Measurements from ENCODE around the gene LZTS2.
"Not testable (repeated sequence)": the region's sequence is repeated elsewhere in the genome, so short reads cannot be mapped to it uniquely, and the experiment has no call there.

The LZTS2 gene, protein sequence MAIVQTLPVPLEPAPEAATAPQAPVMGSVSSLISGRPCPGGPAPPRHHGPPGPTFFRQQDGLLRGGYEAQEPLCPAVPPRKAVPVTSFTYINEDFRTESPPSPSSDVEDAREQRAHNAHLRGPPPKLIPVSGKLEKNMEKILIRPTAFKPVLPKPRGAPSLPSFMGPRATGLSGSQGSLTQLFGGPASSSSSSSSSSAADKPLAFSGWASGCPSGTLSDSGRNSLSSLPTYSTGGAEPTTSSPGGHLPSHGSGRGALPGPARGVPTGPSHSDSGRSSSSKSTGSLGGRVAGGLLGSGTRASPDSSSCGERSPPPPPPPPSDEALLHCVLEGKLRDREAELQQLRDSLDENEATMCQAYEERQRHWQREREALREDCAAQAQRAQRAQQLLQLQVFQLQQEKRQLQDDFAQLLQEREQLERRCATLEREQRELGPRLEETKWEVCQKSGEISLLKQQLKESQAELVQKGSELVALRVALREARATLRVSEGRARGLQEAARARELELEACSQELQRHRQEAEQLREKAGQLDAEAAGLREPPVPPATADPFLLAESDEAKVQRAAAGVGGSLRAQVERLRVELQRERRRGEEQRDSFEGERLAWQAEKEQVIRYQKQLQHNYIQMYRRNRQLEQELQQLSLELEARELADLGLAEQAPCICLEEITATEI

DNA sequence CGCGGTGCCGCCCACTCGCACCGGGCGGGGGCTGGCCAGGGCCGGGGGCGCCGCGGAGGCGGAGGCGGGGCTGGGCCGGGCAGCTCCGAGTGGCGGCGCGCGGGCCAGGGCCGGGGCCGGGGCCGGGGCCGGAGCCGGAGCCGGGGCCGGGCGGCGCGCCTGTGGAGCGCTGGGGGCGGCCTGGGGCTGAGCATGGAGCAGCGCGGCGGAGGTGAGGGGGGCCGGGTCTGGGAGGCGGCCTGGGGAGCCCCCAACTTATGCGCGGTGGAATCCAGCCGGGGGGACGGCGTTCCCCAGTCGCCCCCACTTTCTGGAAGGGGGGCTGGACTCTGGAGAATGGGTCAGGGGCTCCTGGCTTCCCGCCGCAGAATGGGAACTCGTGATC lies at the start of gene LZTS2:
LZTS2 (plus strand) TSS at position 67 of the 385 bp plus-strand sequence. CDS start 2,731 bp downstream, outside the sequence.
- no peak for DNase-seq (ENCODE audit: low read depth)

DNA sequence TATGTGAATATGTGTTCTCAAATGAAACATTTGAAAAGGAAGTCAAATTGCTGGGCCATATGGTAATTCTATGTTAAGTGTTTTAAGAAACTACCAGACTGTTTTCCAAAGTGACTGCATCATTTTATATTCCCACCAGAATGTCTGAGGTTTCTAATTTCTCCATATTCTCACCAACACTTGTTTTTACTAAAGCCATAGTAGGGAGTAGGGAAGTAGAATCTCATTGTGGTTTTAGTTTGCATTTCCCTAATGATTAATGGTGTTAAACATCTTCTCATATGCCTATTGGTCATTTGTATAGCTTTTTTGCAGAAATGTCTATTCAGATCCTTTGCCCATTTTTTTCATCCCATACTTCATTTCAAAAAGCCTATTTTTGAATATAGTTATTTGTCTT lies 39.4 kb upstream of the LZTS2 start:
- no peak for DNase-seq (ENCODE audit: low read depth)

DNA sequence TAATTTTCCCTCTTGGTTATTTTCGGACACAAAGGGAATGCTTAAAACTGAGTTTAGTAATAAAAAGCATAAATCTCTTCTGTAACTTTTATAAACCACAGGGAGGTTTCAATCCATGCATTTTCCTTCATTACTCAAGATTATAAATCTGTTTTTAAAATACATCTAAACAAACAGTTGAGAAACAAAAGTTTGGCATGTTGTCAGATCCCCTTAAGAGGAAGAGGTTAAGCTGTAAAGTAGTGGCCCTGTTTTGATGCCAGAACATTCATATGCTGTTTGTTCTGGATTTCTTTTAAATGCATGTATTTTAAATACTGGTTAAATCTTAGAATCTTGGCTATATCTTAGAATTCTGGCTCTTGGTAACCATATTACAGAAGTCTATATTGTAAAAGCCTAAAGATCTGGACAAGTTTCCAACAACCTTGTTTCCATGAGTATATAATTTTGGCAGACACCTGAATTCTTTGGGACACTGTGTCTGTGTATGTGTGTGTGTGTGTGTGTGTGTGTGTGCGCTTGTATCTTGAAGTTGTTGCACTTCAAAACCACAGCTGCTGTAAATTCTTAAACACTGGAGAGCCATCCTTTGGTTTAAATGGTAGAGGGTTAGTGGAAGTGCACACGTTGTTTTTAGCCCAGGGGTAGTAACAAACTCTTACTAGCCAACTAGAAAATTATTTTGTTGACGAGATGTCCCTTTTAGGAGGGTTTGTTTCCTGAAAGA lies 37.1 kb upstream of the LZTS2 start:
- DNase-seq (ENCODE audit: low read depth), result no peak

DNA sequence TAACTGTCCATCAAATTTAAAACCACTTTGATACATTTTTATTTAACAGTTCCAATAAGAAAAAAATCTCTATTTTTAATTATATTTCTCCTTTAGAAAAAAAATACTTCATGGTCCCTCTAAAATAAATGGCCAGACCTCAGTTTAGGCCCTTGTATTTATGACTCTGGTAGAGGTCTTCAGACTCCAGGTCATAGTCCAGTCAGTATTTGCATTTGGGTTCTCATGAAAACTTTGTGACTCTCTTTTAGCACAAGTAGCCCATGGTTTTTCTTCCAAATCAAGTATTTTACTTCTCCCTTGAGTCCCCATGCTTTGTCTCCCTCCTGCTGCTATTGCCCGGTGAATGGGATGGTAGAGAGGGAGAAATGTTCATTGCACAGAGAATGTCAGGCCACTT lies 35.8 kb upstream of the LZTS2 start:
- no peak for DNase-seq (ENCODE audit: low read depth)

DNA sequence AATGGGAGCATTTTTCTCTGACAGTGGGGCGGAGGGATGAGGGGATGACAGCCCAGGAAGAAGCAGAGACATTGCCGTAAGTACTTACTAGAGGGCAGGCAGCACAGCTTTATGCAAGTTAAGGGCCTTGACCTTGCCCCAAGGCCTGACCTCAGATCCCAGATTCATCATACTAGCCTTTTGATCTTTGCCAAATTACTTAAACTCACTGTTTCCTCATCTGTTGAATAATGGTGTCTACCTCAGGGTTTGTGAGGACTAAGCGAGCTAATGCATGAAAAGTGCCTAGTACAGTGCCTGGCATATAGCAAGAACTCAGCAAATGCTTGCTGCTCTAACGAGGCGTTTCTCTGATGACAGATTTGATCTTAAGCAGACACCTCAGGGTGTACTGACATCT lies 33.8 kb upstream of the LZTS2 start:
- DNase-seq (ENCODE audit: low read depth), result no peak

DNA sequence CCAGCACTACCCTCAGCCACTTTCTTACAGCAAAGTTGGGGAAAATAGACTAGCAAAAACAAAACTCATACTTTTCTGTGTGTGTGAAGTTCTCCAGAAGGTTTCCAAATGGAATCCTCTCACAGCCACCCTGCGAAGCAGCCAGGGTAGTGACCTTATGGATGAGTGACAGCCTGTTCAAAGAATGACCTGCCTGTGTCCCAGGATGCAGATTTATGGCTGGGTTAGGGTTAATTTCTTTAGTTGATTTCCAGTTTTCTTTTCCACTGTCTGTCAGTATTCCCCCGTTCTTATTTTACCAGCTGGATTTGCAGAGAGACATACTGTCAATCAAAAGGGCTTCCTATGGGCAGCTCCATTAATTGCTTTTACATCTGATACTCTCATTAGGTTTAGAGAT lies 32.7 kb upstream of the LZTS2 start:
- no peak for DNase-seq (ENCODE audit: low read depth)

DNA sequence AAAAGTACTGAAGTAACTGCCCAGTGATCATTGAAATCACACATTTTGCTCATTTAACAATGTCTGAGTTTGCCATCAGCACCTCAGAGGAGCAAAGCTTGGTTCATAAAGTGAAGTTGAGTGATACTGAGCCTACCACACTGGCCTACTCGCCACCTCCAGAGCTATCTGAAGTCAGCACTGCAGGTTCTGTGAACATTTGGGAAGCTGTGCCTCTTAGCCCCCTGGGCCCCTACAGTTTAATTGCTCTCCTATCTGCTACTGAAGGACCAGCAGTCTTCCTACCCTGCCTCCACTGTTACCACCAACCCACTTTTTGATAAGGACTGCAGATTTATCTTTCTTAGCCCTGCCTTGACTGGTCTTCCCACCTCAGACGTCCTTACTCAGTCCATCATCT lies 32.3 kb upstream of the LZTS2 start:
- no peak for DNase-seq (ENCODE audit: low read depth)

DNA sequence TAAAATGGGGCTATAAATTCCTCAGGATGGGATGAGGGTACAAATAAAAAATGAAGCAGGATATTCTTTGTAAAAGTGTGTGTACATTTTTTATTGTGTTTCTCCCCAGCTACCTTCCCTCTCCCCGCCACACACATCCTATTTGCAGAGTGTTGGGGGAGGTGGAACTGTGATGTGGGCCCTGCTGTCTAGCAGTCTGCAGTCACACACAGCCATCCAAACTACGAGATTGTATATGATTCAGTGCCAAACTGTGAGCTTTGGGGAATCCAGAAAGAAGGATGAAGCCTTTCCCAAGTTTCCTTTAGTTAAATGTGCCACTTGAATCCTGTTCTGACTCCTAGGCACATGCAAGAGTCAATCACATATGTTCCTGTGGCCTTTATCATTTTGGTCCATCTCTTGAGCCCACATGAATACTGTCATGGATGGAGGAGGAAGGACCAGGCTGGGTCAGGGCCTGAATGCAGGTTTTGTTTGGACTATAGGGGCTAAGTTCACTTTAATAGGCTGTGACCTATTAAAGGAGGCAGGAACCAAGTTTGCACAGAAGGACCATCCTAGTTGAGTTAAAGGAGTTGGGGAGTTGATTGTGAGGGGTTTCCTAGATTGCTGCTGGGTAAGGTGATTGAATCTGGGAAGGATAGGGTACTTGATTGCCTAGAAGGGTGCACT lies 31.4 kb upstream of the LZTS2 start:
- DNase-seq (ENCODE audit: low read depth), result no peak

DNA sequence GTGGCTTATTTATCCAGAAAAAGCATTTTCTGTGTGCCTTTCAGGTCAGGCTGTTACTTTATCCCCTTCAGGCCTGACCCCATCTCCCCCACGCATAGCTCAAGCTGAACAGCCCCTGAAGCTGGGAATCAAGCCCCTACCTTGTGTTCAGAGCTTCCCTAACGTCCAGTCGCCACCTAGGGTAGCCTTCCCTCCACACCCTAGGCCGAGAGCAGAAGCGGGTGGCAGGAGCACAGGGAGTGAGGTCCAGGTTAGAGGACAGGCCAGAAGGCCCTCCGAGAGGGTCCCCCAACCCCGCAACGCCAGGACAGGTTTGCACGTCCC lies 30.8 kb upstream of the LZTS2 start:
- DNase-seq (ENCODE audit: low read depth), result no peak

DNA sequence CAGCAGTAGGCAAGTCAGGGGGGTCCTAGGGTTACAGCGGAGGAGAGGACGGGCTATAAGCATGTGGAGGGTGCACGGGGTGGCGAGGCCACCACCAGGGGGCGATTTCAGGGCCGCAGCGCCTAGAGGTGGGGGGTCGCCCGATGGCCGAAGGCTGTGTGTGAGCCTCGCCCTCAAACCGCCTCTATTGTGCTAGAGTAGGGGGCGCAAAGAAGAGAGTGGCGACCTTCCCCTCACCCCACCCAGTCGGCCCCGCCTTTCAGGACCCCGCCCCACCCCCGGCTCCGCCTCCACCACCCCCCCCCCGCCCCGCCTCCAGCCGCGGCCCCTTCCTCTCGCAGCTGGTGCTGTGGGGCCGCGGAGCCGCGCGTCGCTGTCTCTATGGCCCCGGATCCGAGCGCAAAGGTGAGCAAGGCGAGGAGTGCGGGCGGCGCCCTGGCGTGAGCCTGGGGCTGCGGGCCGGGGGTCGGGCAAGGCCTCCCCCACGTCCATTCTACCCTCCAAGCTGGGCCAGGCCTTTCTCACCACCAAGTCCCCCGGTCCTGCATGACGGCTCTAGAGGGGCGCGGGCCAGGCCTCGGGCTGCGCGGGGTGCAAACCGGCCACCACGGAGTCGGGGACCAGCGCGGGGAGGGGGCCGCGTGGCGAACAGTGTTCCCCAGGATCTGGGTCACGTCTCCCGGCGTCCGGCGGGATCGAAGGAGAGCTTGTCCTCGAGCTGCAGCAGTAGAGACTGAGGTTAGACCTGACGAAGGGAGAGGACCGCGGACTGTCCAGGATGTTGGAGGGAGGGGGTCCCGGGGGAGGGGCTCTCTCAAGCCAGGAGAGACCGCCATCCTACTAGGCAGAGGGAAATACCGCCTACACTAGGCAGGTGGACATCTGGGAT lies 30.2 kb upstream of the LZTS2 start, which contains the start of gene SEMA4G:
SEMA4G (plus strand) TSS at position 318 of the 889 bp plus-strand sequence. CDS start 3,409 bp downstream, outside the sequence.
- DNase-seq (ENCODE audit: low read depth), result no peak

DNA sequence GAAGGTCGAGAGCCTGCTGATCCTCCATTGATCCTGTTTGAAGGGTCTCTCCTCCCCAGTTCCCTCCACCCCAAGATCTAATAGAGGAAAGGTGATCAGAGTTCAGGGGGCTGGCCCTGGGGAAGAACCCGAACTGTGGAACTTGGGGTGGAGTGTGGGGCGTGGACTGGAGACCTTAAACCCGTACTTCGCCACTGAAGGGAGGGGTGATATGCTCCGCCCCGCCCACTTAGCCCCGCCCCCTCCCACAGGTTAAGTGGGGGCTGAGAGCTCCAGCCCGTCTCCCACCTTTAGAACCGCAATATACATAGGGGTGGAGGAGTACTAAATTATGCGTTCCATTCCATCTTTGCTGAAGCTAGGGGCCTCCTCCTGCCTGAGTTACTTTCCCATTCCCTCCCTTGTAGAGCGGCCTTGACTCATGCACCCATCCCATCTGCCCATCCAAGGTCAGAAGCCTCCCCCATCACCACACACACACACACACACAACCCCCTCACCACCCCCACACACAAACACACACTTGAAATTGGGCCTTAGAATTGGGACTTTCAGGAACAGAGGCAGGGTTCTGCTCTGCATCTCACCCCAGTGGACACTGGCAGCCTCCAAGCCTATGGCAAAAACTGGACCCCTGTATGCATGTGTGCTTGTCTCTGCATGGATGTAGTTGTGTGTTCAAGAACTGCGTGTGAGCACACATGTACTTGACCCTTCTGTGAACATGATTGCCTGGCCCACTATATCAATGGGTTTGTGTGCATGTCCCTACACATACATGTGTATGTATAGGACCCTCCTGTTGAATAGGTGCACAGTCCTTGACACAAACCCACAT lies 29.3 kb upstream of the LZTS2 start:
- DNase-seq (ENCODE audit: low read depth), result no peak

DNA sequence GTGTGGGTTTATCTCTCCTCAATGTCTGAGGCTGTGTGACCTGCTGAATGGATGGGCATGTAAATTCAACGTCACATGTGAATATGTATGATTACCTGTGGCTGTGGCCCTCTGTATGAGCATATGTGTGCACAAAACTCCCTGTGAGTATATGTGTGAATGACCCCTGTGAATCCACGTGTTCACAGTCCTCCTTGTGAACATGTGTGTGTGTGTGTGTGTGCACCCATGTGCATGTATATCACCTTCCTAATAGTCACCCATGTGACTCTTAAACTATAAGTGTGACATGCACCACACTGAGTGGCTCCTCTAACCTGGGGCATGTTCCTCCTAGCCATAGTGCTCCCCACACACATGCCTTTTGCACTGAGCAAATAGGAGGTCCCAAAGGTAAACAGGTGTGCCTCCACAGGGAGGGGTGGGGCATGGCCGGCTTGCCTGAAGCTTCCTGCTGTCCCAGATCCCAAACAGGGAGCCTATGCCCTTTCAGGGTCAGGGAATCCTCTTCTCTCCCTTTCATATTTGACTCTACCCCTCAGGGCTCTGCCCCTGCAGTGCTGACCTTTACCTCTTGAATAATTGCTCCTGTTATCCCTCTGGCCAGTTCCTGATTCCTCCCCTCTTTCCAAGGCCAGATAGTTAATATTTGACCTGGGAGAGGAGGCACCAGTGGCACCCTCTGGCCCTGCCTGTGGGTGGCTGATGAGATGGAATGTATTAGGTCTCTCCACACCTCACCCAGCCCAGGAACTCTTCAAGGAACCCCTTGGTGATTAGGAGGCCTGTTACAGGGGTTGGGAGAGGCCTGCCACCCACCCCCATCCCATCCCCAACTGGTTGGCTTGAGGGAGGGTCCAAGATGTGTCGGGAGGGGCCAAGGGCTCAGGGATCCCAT lies 28.4 kb upstream of the LZTS2 start:
- no peak for DNase-seq (ENCODE audit: low read depth)

DNA sequence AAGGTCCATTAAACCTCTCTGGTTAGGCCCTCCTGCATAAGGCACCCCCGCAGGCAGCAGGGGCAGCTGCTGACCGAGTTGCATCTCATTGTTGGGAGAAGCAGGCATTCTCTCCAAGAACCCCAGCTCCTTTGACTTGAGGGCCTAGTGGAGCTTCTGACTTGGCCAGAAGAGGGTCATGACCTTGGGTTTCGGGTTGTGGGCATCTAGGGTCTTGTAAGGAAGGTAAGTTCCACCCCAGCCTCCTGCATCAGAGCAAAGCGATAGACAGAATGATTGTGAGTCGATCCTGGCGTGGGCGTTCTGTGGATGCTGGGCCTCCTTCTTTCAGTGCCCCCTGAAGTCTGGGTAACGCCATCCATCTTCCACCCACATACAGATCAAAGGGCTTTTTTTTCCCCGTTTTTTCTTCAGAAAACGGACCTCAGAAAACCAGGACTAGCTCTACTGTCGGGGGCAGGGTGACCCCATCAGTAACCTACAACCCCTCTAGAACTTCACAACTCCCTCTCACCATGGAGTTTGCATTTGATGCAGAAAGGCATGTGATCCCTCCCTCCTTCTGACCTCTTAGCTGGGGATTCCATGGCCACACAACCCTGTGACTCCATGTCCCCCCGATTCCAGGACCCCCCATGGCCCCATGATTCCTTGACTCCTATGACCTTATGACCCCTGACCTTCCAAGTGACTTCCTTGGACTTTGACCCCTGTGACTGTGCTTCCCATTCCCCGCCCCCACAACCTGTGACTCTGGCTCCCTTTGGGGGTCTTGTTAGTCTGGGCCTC lies 27.3 kb upstream of the LZTS2 start:
- no peak for DNase-seq (ENCODE audit: low read depth)

DNA sequence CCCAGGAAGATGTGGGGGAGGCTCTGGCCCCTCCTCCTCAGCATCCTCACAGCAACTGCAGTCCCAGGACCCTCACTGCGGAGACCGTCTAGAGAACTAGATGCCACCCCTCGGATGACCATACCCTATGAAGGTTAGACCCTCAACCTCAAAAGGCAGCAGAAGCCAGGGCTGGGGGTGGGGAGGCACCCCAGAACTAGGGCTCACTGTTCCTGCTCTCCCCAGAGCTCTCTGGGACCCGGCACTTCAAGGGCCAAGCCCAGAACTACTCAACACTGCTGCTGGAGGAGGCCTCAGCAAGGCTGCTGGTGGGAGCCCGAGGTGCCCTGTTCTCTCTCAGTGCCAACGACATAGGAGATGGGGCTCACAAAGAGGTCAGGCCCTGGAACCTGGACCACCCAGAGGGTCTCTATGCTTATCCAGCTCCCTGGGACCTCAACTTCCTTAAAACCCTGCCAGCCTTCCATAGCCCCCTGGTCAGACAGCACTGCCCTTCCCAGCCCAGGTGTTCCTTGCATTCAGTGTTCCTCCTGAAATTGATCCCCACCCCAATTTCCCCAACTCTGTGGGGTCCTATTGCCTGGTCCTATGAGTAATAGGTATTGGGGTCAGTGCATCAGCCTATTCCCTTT lies 26.6 kb upstream of the LZTS2 start:
- no peak for DNase-seq (ENCODE audit: low read depth)

DNA sequence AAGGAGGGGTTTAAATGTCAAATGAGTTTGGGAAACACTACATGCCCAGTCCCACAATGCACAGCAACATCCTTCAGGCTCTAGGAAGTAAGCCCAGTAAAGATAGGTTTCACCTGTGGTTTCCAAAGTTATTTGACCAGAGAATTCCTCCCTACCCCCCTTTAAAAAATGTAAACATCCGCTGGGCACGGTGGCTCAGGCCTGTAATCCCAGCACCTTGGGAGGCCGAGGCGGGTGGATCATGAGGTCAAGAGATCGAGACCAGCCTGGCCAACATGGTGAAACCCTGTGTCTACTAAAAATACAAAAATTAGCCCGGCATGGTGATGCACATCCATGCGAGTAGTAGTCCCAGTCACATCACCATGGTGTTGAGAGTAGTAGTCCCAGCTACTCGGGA lies 24.2 kb upstream of the LZTS2 start:
- not testable (repeated sequence) for DNase-seq (ENCODE audit: low read depth)

DNA sequence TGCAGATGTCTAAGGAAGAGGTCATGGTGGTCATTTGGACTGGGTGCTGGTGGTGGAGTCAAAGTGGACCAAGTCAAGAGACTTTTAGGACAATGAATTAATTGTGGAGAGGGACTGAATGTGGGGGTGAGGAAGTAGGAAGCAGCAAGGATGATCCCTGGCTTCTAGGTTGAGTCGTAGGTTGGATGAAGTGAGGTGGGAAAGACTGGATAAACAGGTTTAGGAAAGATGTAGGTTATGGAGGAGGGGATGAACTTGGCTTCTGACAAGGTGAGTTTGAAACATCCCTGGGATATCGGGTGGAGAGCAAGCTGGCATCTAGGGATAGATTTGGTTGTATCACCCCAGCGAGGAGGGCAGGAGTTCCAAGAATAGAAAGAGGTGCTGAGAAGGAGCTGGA lies 22.7 kb upstream of the LZTS2 start:
- DNase-seq (ENCODE audit: low read depth), result no peak

DNA sequence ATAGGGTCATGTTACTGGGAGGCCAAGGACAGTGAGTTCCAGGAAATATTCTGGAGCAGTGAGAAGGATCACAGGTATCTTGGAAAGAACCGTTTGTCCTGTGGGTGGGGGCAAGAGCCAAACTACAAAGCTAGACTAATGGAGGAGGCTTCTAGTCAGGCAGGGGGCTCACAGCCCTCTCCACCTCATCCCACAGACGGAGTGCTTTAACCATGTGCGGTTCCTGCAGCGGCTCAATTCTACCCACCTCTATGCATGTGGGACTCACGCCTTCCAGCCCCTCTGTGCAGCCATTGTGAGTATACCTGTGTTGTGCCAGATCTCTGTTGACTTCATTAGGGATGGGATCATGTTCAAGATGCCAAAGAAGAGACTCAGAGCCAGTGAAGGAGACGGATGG lies 22.2 kb upstream of the LZTS2 start:
- DNase-seq (ENCODE audit: low read depth), result no peak
